Lung (tissue), 16 donors: Measurements from ENCODE around the gene COL13A1. TPM values are rescaled to one million over a fixed set of nuclear protein-coding genes. Genes with fewer than 3 reads are reported as not detected.

Source experiments
- ATAC-seq: fragments of 200-7000 bp; cut with Tn5 transposase; one replicate; pipeline ENCODE4 v1.9.1; 2020; ENCODE audit warnings: moderate number of reproducible peaks; ENCODE audit not compliant: insufficient read depth, low FRiP score
- DNase-seq, 3 donors: peaks; one replicate each; pipeline ENCODE4 v3.0.0-alpha.2; 2013 to 2017
- H3K27ac ChIP-seq, 2 donors: one replicate each; pipeline ENCODE4 v1.5.1; 2013; ENCODE audit warnings: mild to moderate bottlenecking in 2 of 2, moderate library complexity in 2 of 2, control low read depth in 1 of 2, inconsistent platforms in 1 of 2, low read depth in 1 of 2, low read length in 1 of 2
- H3K27me3 ChIP-seq, 3 donors: one replicate each; pipeline ENCODE4 v1.5.1; 2013; ENCODE audit warnings: low read length in 2 of 3; ENCODE audit not compliant: control insufficient read depth in 3 of 3, insufficient read depth in 3 of 3
- H3K36me3 ChIP-seq, 4 donors: one replicate each; pipeline ENCODE4 v1.5.1; 2013; ENCODE audit warnings: low read length in 4 of 4, mild to moderate bottlenecking in 1 of 4, moderate library complexity in 1 of 4; ENCODE audit not compliant: control insufficient read depth in 4 of 4, insufficient read depth in 4 of 4
- H3K4me1 ChIP-seq, 5 donors: one replicate each; pipeline ENCODE4 v1.5.1; 2013; ENCODE audit warnings: low read length in 5 of 5, mild to moderate bottlenecking in 2 of 5, moderate library complexity in 1 of 5; ENCODE audit not compliant: control insufficient read depth in 5 of 5, insufficient read depth in 5 of 5
- H3K4me3 ChIP-seq: one replicate; pipeline ENCODE4 v1.5.1; 2013; ENCODE audit warnings: mild to moderate bottlenecking, control low read depth, moderate library complexity
- H3K9ac ChIP-seq, 2 donors: one replicate each; pipeline ENCODE4 v1.5.1; 2013; ENCODE audit warnings: low read length in 2 of 2, control low read depth in 1 of 2; ENCODE audit not compliant: insufficient read depth in 1 of 2
- H3K9me3 ChIP-seq, 4 donors: one replicate each; pipeline ENCODE4 v1.5.1; 2013; ENCODE audit warnings: low read length in 3 of 4, mild to moderate bottlenecking in 1 of 4, moderate library complexity in 1 of 4; ENCODE audit not compliant: control insufficient read depth in 4 of 4, insufficient read depth in 3 of 4
- whole genome bisulfite sequencing, 2 donors: extraction: QIAGEN DNeasy Blood & Tissue Kit; methylation state at CpG; one replicate each; pipeline ENCODE4 v1.1.7; 2013; 5-methylcytosine and 5-hydroxymethylcytosine counted together
- long read RNA-seq, 5 donors: transcript quantifications; one replicate each; lab custom pipeline, GENCODE V29; 2026
- polyA plus RNA-seq, 2 donors: library from polyadenylated mRNA; stranded (reverse); fragments of 200-250 nt; gene quantifications; one replicate each; pipeline ENCODE4 v1.2.1, GENCODE V29; 2013
- total RNA-seq, 2 donors: library from RNA; depleted of rRNA in 1 of 2; stranded (reverse); fragments of >200 nt in 1 of 2; gene quantifications; one replicate each; pipeline ENCODE4 v1.2.1, GENCODE V29; 2014 to 2021
- TF ChIP-seq, protein P1 (sequence below): IDR thresholded peaks from 2 replicates; pipeline ENCODE4 v1.5.1; 2012; ENCODE audit warnings: mild to moderate bottlenecking; ENCODE audit errors: control extremely low read depth, extremely low read depth
- donor health status: control.
- donor health status: control.
- donor health status: Bipolar disorder and iron deficiency.
- donor health status: healthy.
- donor health status: DM: yes; HTN: yes; CAD: no.

The COL13A1 gene
- total RNA-seq (10 to 100 TPM in 1 of 2 donors, 1 to 10 TPM in 1; 6.7 to 42.1 TPM), polyA plus RNA-seq (1 to 10 TPM; 2.7 to 4.5 TPM)
- long read RNA-seq, donor 1, transcript COL13A1-207 (2 exons, 2,586 nt), result major isoform, 7 of 19 reads
- long read RNA-seq, donor 1, partial matches to known transcripts, result 12 of 19 reads
- long read RNA-seq, donor 1, other reads (novel, unspliced or antisense), result 0 of 19 reads
- long read RNA-seq, donor 2, partial matches to known transcripts, result 0 of 3 reads
- long read RNA-seq, donor 2, other reads (novel, unspliced or antisense), result 0 of 3 reads
- long read RNA-seq, donor 3, transcript COL13A1-207 (2 exons, 2,586 nt), result major isoform, 7 of 8 reads
- long read RNA-seq, donor 3, partial matches to known transcripts, result 0 of 8 reads
- long read RNA-seq, donor 3, other reads (novel, unspliced or antisense), result 0 of 8 reads
- long read RNA-seq, donor 4, partial matches to known transcripts, result 12 of 14 reads
- long read RNA-seq, donor 4, other reads (novel, unspliced or antisense), result 0 of 14 reads
- long read RNA-seq, donor 5, transcript COL13A1-207 (2 exons, 2,586 nt), result major isoform, 9 of 26 reads
- long read RNA-seq, donor 5, partial matches to known transcripts, result 17 of 26 reads
- long read RNA-seq, donor 5, other reads (novel, unspliced or antisense), result 0 of 26 reads

DNA sequence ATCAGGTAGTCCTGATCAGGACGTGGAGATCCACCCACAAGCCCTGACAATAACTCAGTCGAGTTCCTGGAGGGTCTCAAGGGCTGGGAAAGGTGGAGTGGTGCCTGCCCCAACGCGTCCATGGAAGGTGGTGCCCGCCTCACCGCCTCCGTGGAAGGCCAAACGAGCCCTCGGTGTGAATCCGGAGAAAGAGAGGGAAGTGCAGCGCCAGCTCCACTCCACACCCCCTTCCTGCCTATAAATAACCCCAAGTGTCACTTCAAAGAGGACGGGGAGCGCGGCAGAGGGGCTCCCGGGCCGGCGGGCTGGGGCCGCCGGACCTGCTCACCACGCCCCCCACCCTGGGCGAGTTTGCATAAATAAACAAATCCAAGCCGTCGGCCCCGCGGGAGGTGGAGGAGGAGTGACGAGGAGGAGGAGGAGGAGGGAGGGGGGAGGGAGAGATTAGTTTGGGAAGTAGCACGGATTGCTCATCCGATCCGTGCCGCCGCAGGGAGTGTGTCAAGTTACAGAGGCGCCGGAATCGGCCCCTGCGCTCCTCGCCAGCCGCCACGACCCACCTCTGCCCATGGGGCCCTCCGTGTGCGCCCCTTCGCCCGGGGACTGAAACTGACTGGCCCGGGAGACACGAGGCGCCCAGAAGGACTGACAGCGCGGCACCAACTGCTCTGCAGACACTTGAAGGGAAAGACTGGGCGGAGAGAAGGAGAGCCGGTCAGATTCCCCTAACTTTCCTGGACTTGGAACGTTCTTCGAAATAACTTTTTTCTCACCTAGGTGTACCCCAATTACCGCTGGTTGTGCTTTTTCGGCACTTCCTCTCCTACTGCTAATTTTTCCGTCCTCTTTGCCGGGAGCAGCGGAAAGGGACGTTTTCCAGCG, at the start of gene COL13A1:
TSS of gene COL13A1 (plus strand) at position 473 of the 882 bp plus-strand sequence. CDS start 518 bp downstream, outside the sequence.
- WGBS, 2 donors, result 1% methylated on average over 55 to 58 of the region's 58 CpGs
- Histone ChIP-seq H3K9ac (peak within 1 kb of the TSS; percentile 1 to 79), H3K27me3 (no peaks in the 10 kb centered on the region), H3K4me1 (peaks cover 0 to 40% (median 10%) of the 10 kb centered on the region in 5 donors), H3K4me3 (peak within 1 kb of the TSS; percentile 6), H3K9me3 (peaks cover 0 to 2% (median 0%) of the 10 kb centered on the region in 4 donors), H3K27ac (peak within 1 kb of the TSS; percentile 9), H3K36me3 (no peaks in the 10 kb centered on the region)
- peak; percentile 32 for ATAC-seq
- DNase-seq, result peak; percentile 80 to 86 (median 85)
- TF ChIP-seq, protein P1, sequence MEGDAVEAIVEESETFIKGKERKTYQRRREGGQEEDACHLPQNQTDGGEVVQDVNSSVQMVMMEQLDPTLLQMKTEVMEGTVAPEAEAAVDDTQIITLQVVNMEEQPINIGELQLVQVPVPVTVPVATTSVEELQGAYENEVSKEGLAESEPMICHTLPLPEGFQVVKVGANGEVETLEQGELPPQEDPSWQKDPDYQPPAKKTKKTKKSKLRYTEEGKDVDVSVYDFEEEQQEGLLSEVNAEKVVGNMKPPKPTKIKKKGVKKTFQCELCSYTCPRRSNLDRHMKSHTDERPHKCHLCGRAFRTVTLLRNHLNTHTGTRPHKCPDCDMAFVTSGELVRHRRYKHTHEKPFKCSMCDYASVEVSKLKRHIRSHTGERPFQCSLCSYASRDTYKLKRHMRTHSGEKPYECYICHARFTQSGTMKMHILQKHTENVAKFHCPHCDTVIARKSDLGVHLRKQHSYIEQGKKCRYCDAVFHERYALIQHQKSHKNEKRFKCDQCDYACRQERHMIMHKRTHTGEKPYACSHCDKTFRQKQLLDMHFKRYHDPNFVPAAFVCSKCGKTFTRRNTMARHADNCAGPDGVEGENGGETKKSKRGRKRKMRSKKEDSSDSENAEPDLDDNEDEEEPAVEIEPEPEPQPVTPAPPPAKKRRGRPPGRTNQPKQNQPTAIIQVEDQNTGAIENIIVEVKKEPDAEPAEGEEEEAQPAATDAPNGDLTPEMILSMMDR, result no peak

DNA sequence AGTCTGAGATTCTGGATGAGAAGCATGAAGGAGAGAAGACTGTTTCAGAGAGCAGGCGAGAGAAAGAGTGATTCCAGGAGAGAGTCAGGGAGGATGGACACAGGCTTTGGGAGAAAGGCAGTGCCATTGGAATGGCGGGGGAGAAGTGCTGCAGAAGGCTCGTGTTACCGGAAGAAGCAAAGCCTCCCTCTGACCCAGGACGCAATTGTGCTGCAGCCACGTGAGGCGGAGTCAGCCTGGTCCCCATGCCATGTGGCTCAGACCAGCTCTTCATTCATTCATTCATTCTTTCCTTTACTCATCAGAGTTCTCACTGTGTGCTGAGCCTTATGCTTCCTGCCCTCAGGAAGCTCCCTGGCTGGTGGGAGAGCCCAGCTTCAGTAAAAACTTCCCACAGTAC, 49.2 kb upstream of the COL13A1 start:
- H3K9ac ChIP-seq, result no peak overlapping the region
- DNase-seq, result no peak

DNA sequence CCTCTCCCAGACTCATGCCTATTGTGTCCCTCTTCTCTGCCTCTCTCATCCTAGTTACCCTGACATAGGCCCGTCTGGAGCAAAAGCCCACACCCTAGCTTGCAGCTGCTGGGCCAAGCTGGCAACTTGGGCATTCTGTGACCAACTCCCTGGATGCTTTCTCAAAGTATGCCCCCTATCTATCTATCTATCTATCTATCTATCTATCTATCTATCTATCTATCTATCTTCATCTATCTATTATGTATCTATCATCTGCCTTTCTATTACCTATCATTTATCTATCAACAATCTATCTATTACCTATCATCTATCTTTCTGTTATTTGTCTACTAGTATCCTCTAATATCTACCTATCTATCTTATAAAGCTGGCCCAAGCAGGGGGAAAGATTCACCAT, 45.4 kb upstream of the COL13A1 start:
- ATAC-seq (no peak), DNase-seq (no peak)
- TF ChIP-seq, protein P1, result no peak
- Histone ChIP-seq H3K4me3 (no peak overlapping the region), H3K9ac (no peak overlapping the region), H3K27ac (no peak overlapping the region), H3K9me3 (no peaks in the 10 kb centered on the region), H3K36me3 (no peaks in the 10 kb centered on the region), H3K27me3 (no peaks in the 10 kb centered on the region), H3K4me1 (peaks cover 0 to 45% (median 17%) of the 10 kb centered on the region in 5 donors)
- 92 to 94% methylated on average over 1 of the region's 1 CpG for WGBS, 2 donors

More for the DNA sequence above, 49.2 kb upstream of the COL13A1 start:
- no peaks in the 10 kb centered on the region for H3K9me3 ChIP-seq
- TF ChIP-seq, protein P1, result no peak
- peaks cover 0 to 48% (median 25%) of the 10 kb centered on the region in 5 donors for H3K4me1 ChIP-seq
- no peaks in the 10 kb centered on the region for H3K27me3 ChIP-seq
- H3K27ac ChIP-seq, result no peak overlapping the region
- WGBS, 2 donors, result 74 to 88% methylated on average over 7 of the region's 7 CpGs
- no peaks in the 10 kb centered on the region for H3K36me3 ChIP-seq
- H3K4me3 ChIP-seq, result no peak overlapping the region
- no peak for ATAC-seq
